SK-N-SH treated with all-trans-retinoic acid at 6 μM for 48 hours (cell line): ENCODE data around the gene PLA2G15.

Source experiments
- BACH2 ChIP-seq: fragments of 250-450 bp; sonication (Bioruptor Pico); IDR thresholded peaks from 2 replicates; pipeline ENCODE4 v1.9.0; 2021; ENCODE audit warnings: mild to moderate bottlenecking, borderline replicate concordance
- CSDC2 ChIP-seq: fragments of 250-450 bp; sonication (Bioruptor Pico); IDR thresholded peaks from 2 replicates; pipeline ENCODE4 v1.5.0; 2020; ENCODE audit warnings: mild to moderate bottlenecking, moderate library complexity
- ESRRG ChIP-seq: fragments of 250-450 bp; sonication (Bioruptor Pico); IDR thresholded peaks from 2 replicates; pipeline ENCODE4 v1.6.1; 2021; ENCODE audit warnings: mild to moderate bottlenecking
- GLIS3 ChIP-seq: fragments of 250-450 bp; sonication (Bioruptor Pico); IDR thresholded peaks from 2 replicates; pipeline ENCODE4 v1.5.0; 2020; ENCODE audit warnings: mild to moderate bottlenecking, moderate library complexity
- OSR1 ChIP-seq: fragments of 250-450 bp; sonication (Bioruptor Pico); IDR thresholded peaks from 2 replicates; pipeline ENCODE4 v1.8.0; 2022; ENCODE audit warnings: moderate library complexity, mild to moderate bottlenecking, inconsistent platforms
- RARB ChIP-seq: fragments of 250-450 bp; sonication (Bioruptor Pico); IDR thresholded peaks from 2 replicates; pipeline ENCODE4 v1.8.0; 2021; ENCODE audit warnings: mild to moderate bottlenecking, moderate library complexity
- ZFP3 ChIP-seq: fragments of 250-450 bp; sonication (Bioruptor Pico); IDR thresholded peaks from 2 replicates; pipeline ENCODE4 v1.5.0; 2020; ENCODE audit warnings: mild to moderate bottlenecking, moderate library complexity
- ZFP30 ChIP-seq: fragments of 450-650 bp; formaldehyde crosslinking; IDR thresholded peaks from 2 replicates; pipeline ENCODE4 v1.5.0; 2022; ENCODE audit warnings: mild to moderate bottlenecking, moderate library complexity
- ZNF70 ChIP-seq: fragments of 450-650 bp; formaldehyde crosslinking; IDR thresholded peaks from 2 replicates; pipeline ENCODE4 v1.5.0; 2020; ENCODE audit warnings: mild to moderate bottlenecking, moderate library complexity
- ZNF8 ChIP-seq: fragments of 450-650 bp; formaldehyde crosslinking; IDR thresholded peaks from 2 replicates; pipeline ENCODE4 v1.5.0; 2020; ENCODE audit warnings: mild to moderate bottlenecking, moderate library complexity
- TF ChIP-seq, protein P1 (sequence below): fragments of 250-450 bp; sonication (Bioruptor Pico); IDR thresholded peaks from 2 replicates; pipeline ENCODE4 v1.5.0; 2020; ENCODE audit warnings: mild to moderate bottlenecking, moderate library complexity
- TF ChIP-seq, protein P2 (sequence below): fragments of 250-450 bp; sonication (Bioruptor Pico); IDR thresholded peaks from 2 replicates; pipeline ENCODE4 v1.8.0; 2020; ENCODE audit warnings: mild to moderate bottlenecking, moderate library complexity, borderline replicate concordance
- TF ChIP-seq, protein P3 (sequence below): fragments of 250-450 bp; sonication (Bioruptor Pico); IDR thresholded peaks from 2 replicates; pipeline ENCODE4 v1.5.1; 2021; ENCODE audit warnings: mild to moderate bottlenecking, moderate library complexity
- TF ChIP-seq, protein P4 (sequence below): fragments of 250-450 bp; sonication (Bioruptor Pico); IDR thresholded peaks from 2 replicates; pipeline ENCODE4 v1.8.0; 2021; ENCODE audit warnings: low read depth, mild to moderate bottlenecking, moderate library complexity, borderline replicate concordance

DNA sequence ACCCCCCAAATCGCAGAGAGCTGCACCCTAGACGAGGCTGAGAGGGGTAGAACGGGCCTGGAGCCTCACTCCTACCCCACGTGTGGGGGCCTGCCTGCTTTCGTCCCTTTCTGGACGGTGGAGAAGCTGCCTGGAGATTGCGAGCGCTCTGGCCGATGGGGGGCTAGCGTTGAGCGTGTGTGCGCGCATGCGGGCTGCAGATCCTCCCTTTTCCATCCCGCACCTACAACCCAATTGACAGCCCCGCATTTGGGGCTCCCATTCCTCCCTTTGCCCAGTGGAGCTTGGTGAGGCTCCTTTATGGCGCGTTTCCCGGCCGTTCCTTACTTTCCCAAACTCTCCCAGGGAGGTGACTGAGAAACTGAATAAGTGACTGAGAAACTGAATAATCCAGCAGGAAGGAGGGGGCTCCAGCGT is 8.3 kb upstream of the PLA2G15 start:
- TF ChIP-seq, protein P1, sequence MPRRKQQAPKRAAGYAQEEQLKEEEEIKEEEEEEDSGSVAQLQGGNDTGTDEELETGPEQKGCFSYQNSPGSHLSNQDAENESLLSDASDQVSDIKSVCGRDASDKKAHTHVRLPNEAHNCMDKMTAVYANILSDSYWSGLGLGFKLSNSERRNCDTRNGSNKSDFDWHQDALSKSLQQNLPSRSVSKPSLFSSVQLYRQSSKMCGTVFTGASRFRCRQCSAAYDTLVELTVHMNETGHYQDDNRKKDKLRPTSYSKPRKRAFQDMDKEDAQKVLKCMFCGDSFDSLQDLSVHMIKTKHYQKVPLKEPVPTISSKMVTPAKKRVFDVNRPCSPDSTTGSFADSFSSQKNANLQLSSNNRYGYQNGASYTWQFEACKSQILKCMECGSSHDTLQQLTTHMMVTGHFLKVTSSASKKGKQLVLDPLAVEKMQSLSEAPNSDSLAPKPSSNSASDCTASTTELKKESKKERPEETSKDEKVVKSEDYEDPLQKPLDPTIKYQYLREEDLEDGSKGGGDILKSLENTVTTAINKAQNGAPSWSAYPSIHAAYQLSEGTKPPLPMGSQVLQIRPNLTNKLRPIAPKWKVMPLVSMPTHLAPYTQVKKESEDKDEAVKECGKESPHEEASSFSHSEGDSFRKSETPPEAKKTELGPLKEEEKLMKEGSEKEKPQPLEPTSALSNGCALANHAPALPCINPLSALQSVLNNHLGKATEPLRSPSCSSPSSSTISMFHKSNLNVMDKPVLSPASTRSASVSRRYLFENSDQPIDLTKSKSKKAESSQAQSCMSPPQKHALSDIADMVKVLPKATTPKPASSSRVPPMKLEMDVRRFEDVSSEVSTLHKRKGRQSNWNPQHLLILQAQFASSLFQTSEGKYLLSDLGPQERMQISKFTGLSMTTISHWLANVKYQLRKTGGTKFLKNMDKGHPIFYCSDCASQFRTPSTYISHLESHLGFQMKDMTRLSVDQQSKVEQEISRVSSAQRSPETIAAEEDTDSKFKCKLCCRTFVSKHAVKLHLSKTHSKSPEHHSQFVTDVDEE (CRISPR knock-in tag): no peak
- TF ChIP-seq ESRRG (CRISPR knock-in tag) (no peak), CSDC2 (CRISPR knock-in tag) (no peak), OSR1 (CRISPR knock-in tag) (no peak), BACH2 (no peak), ZFP30 (no peak), GLIS3 (no peak), RARB (no peak), ZNF8 (CRISPR knock-in tag) (no peak), ZFP3 (CRISPR knock-in tag) (no peak), ZNF70 (no peak)
- TF ChIP-seq, protein P2, sequence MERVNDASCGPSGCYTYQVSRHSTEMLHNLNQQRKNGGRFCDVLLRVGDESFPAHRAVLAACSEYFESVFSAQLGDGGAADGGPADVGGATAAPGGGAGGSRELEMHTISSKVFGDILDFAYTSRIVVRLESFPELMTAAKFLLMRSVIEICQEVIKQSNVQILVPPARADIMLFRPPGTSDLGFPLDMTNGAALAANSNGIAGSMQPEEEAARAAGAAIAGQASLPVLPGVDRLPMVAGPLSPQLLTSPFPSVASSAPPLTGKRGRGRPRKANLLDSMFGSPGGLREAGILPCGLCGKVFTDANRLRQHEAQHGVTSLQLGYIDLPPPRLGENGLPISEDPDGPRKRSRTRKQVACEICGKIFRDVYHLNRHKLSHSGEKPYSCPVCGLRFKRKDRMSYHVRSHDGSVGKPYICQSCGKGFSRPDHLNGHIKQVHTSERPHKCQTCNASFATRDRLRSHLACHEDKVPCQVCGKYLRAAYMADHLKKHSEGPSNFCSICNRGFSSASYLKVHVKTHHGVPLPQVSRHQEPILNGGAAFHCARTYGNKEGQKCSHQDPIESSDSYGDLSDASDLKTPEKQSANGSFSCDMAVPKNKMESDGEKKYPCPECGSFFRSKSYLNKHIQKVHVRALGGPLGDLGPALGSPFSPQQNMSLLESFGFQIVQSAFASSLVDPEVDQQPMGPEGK (CRISPR knock-in tag): no peak
- TF ChIP-seq, protein P3, sequence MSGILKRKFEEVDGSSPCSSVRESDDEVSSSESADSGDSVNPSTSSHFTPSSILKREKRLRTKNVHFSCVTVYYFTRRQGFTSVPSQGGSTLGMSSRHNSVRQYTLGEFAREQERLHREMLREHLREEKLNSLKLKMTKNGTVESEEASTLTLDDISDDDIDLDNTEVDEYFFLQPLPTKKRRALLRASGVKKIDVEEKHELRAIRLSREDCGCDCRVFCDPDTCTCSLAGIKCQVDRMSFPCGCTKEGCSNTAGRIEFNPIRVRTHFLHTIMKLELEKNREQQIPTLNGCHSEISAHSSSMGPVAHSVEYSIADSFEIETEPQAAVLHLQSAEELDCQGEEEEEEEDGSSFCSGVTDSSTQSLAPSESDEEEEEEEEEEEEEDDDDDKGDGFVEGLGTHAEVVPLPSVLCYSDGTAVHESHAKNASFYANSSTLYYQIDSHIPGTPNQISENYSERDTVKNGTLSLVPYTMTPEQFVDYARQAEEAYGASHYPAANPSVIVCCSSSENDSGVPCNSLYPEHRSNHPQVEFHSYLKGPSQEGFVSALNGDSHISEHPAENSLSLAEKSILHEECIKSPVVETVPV (CRISPR knock-in tag): no peak
- TF ChIP-seq, protein P4, sequence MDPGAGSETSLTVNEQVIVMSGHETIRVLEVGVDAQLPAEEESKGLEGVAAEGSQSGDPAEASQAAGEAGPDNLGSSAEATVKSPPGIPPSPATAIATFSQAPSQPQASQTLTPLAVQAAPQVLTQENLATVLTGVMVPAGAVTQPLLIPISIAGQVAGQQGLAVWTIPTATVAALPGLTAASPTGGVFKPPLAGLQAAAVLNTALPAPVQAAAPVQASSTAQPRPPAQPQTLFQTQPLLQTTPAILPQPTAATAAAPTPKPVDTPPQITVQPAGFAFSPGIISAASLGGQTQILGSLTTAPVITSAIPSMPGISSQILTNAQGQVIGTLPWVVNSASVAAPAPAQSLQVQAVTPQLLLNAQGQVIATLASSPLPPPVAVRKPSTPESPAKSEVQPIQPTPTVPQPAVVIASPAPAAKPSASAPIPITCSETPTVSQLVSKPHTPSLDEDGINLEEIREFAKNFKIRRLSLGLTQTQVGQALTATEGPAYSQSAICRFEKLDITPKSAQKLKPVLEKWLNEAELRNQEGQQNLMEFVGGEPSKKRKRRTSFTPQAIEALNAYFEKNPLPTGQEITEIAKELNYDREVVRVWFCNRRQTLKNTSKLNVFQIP: no peak
